Uterus (tissue), 4 donors: Measurements from ENCODE around the gene PGGHG. TPM values are rescaled to one million over a fixed set of nuclear protein-coding genes. Genes with fewer than 3 reads are reported as not detected.

ENCODE experiments used
- DNase-seq, 2 donors: peaks; one replicate each; pipeline ENCODE4 v3.0.0-alpha.2; 2019 to 2020
- H3K27ac ChIP-seq, 2 donors: fragments of 200-600 bp; sonication (generic); 1 replicate in 1 of 2; 2 replicates in 1 of 2; pipeline ENCODE4 v1.5.1; 2016 to 2018
- H3K27me3 ChIP-seq, 2 donors: fragments of 200-600 bp; sonication (generic); one replicate each; pipeline ENCODE4 v1.5.1; 2018 to 2019; ENCODE audit warnings: control low read depth in 1 of 2
- H3K36me3 ChIP-seq, 2 donors: fragments of 200-600 bp; sonication (generic); one replicate each; pipeline ENCODE4 v1.5.1; 2019; ENCODE audit warnings: control low read depth in 1 of 2
- H3K4me1 ChIP-seq, 2 donors: fragments of 200-600 bp; sonication (generic); one replicate each; pipeline ENCODE4 v1.5.1; 2018 to 2019; ENCODE audit warnings: control low read depth in 1 of 2
- H3K4me3 ChIP-seq, 2 donors: fragments of 200-600 bp; sonication (generic); 1 replicate in 1 of 2; 2 replicates in 1 of 2; pipeline ENCODE4 v1.5.1; 2018 to 2019; ENCODE audit warnings: mild to moderate bottlenecking in 1 of 2
- H3K9me3 ChIP-seq, 2 donors: fragments of 200-600 bp; sonication (generic); one replicate each; pipeline ENCODE4 v1.5.1; 2019; ENCODE audit warnings: control low read depth in 1 of 2
- CTCF ChIP-seq, 4 experiments: fragments of 200-600 bp in 2 of 4; fragments of 450-650 bp in 2 of 4; sonication (generic) in 2 of 4; IDR thresholded peaks; one replicate each; pipeline ENCODE4 v1.5.1; 2016 to 2019; ENCODE audit warnings: antibody characterized with exemption in 4 of 4, mild to moderate bottlenecking in 2 of 4, moderate library complexity in 1 of 4
- POLR2A ChIP-seq, 2 donors: fragments of 450-650 bp; IDR thresholded peaks; one replicate each; pipeline ENCODE4 v1.6.1; 2016; ENCODE audit warnings: antibody characterized with exemption in 2 of 2, mild to moderate bottlenecking in 1 of 2, moderate library complexity in 1 of 2
- intact Hi-C: fragments of 100-400 bp; cut with DNase I; formaldehyde crosslinking; loops from one replicate; pipeline ENCODE4 v1.15.1; 2023; ENCODE audit warnings: low total_unique reads
- total RNA-seq, 4 donors: library from RNA; depleted of rRNA in 3 of 4; stranded (reverse); fragments of >200 nt in 3 of 4; gene quantifications; one replicate each; pipeline versions ENCODE4 v1.1.0 to v1.2.4, GENCODE V29; 2014 to 2023
- donor health status: DM: yes; HTN: yes; CAD: no.

PGGHG gene
- total RNA-seq, 4 donors from 2014 or later, result 7.9 to 29.1 (median 14.2) TPM

GRCh38 chr11:269146-269890 lies 19.6 kb upstream of the PGGHG start:
- Histone ChIP-seq H3K27ac (no peak overlapping the region), H3K27me3 (no peaks in the 10 kb centered on the region), H3K36me3 (no peaks in the 10 kb centered on the region), H3K4me1 (no peaks in the 10 kb centered on the region), H3K4me3 (no peak overlapping the region), H3K9me3 (peaks cover 0 to 3% of the 10 kb centered on the region in 2 donors)
- intact Hi-C loops, result no loop called here
- TF ChIP-seq POLR2A (IDR thresholded peaks at IDR 0.05) (no peak), CTCF (IDR thresholded peaks at IDR 0.05) (no peak)
- no peak for DNase-seq

GRCh38 chr11:270451-271318 lies 18.2 kb upstream of the PGGHG start:
- no peaks in the 10 kb centered on the region for H3K36me3 ChIP-seq
- TF ChIP-seq POLR2A (IDR thresholded peaks at IDR 0.05), result no peak
- no peak for TF ChIP-seq CTCF (IDR thresholded peaks at IDR 0.05)
- H3K27me3 ChIP-seq, result no peaks in the 10 kb centered on the region
- H3K4me1 ChIP-seq, result no peaks in the 10 kb centered on the region
- intact Hi-C loops, result no loop called here
- H3K4me3 ChIP-seq, result no peak overlapping the region
- peaks cover 0 to 5% of the 10 kb centered on the region in 2 donors for H3K9me3 ChIP-seq
- H3K27ac ChIP-seq, result no peak overlapping the region
- DNase-seq, result no peak

- Histone ChIP-seq H3K4me1 (no peaks in the 10 kb centered on the region), H3K9me3 (peaks cover 0 to 5% of the 10 kb centered on the region in 2 donors), H3K36me3 (no peaks in the 10 kb centered on the region), H3K27me3 (no peaks in the 10 kb centered on the region), H3K27ac (no peak overlapping the region), H3K4me3 (no peak overlapping the region)
- intact Hi-C loops, result no loop called here
- TF ChIP-seq POLR2A (IDR thresholded peaks at IDR 0.05) (no peak), CTCF (IDR thresholded peaks at IDR 0.05) (no peak)
- DNase-seq, result no peak
These were observed 17.6 kb upstream of the PGGHG start for GRCh38 chr11:271319-271715.

DNA sequence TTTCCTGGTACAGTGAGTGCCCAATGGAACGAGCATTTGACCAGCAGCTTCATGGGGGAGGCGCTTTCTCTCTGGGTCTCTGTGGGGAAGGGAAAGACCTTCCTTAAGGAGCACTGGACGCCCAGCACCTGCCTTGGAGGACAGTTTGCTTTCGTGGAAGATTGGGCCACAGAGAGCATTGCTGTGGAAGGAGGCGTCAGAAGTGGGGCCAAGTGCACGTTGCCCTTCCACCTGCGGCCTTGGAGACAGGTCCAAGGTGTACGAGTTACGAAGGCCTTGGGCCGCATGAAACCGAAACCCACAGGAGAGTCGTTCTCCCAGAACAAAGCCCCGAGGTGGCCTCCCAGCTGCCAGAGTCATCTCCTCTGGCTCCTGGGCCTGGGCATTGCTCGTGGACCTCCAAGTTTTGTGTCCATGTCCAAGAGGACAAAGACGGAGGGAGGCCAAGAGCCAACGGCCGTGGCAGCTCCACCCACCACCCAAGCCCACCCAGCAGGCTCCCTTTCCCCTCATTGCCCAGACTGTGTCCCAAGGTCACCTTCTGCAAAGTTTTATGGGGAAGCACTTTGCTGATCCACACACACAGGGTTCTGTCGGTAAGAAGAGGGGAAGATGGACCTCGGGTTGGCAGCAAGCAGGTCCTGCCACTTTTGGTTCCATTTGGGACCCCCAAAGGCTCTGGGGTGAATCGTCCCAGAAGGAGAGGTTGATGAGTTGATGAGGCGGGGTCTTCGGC lies 16.6 kb upstream of the PGGHG start:
- intact Hi-C loops, result no loop called here
- H3K4me3 ChIP-seq, result no peak overlapping the region
- H3K27me3 ChIP-seq, result no peaks in the 10 kb centered on the region
- DNase-seq, result no peak
- H3K27ac ChIP-seq, result no peak overlapping the region
- no peaks in the 10 kb centered on the region for H3K36me3 ChIP-seq
- peaks cover 0 to 5% of the 10 kb centered on the region in 2 donors for H3K9me3 ChIP-seq
- no peaks in the 10 kb centered on the region for H3K4me1 ChIP-seq
- TF ChIP-seq POLR2A (IDR thresholded peaks at IDR 0.05), result no peak
- no peak for TF ChIP-seq CTCF (IDR thresholded peaks at IDR 0.05)
